ENCODE results near the gene SMAD7.

The SMAD7 gene

DNA sequence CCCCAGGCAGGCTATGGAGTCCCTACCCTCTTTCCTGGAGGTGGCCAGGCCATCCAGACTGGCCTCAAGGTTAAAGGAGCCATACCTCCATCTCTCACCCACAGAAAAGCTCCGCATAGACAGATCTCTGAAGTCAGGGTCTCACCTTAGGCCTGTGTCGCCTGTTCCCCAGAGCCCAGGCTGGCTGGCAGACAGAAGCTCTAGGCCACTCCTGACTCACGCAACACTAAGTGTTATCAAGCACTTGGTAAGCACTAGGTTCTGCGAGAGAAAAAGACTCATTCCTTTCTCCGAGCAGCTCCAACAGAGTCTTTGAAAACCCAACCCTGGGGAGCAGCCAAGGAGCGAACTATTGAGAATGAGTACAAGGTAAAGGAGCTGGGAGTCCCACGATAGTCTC, 6.1 kb downstream of the SMAD7 start:
- DNase-seq (ENCODE audit: low read depth): no peak

GRCh38 chr18:48943736-48944527, 6.8 kb downstream of the SMAD7 start:
- no peak for DNase-seq (ENCODE audit: low read depth)

DNA sequence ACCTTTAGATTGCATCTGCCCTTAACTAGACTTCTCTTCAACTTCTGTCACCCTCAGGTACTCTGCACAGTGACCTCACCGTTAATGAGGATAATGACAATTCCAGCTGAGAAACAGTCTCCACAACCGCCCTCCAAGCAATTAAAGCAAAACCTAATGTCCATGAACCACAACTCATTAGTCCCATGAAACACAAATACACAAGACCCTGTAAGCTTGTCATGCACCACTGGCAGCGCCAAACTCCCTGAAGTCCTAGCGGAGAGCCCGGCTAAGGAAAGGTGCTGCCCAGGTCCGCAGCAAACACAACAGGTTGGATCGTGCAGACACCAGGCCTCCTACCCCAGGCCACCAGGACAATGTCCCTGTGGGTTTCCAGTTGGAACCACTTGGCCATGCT, 7.4 kb downstream of the SMAD7 start:
- no peak for DNase-seq (ENCODE audit: low read depth)

- DNase-seq (ENCODE audit: low read depth): no peak
Measured at GRCh38 chr18:48942554-48943261, 8.1 kb downstream of the SMAD7 start.

DNA sequence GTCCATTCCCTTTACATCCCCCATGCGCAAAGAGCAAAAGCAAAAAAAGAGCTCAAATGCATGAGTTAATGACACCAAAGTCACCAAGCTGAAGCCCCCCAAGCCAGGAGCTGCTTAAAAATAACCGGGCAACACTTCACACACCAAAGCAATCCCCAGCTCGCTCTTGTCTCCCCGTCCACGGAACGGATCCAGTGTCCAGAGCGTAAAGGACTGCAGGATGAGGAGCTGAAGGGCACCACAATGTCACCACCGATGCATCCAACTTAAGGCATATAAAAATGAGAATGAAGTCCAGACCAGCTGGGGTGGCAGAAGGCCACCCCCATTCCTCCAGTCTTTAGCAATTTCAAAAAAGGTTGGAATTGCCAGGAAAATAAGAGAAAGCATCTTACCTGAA, 8.7 kb downstream of the SMAD7 start:
- DNase-seq (ENCODE audit: low read depth): no peak

DNA sequence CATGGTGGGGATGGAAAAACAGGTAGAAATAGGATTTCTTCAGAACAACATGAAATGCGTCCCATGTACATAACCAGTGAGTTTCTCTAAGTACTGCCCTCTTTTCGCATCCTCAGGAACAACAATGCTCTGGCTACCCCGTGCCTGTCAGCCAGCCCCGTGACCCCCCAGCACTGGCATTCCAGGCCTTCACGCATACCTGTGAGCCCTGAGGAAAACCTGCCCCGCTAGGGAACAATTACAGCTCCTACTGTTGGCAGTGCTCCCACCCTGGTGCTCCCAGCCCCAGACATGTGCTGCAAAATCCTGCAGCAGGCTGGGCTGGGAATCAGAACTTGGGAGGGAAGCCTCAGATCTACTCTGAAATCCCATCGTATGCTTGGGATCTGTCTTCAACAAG, 9.1 kb downstream of the SMAD7 start:
- DNase-seq (ENCODE audit: low read depth): no peak

DNA sequence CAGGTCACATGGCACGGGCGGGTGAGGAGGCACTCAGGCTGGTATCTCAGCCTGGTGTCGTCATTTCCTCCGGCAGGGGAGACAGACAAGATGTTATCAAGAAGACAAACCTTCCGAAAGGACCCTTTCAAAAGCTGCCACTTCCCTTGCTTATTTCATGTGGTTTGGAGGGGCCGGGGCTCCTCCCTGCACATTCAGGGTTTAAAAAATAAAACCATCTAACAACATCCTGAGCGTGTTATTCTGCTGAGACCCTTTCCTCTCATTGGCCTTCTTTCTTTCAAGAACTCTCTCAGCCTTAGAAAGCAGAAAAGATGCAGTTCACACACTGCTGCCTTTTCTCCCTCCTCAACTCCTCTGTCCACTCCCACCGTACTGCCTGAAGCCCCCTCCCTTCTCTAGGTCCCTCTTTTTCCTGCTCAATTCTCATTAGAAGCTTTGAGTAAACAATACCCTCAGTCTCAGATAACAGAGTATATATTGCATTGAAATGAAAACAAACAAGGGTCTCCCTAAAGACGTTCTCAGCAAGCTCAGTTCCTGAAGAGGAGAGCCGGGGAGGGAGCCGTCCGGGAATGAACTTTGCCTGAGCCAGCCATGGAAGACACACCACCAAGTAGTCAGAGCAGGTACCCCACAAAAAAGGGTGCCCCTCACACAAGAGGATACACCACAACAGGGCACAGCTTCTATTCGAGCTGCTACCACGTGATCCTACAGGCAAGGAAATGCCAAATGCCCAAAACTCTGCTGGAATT, 9.7 kb downstream of the SMAD7 start:
- peak; percentile 53 for DNase-seq (ENCODE audit: low read depth)

GRCh38 chr18:48939205-48940097, 11.3 kb downstream of the SMAD7 start:
- no peak for DNase-seq (ENCODE audit: low read depth)

DNA sequence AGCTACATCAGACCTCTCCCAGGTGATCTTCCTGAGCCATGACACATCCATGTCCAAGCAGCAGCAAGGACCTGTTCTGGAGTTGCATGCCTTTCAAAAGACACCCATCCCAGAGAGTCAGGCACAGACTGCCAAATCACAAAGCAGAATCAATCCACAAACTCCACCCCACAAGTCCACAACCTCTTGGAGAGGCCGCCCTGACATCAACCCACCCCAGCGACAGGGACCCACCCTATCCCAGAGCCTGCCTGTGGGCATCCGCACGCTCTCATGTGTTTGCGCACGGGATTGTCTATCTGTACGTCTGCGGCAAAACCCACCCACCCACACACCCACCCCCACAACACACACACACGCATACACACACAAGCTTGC, 11.9 kb downstream of the SMAD7 start:
- no peak for DNase-seq (ENCODE audit: low read depth)

DNA sequence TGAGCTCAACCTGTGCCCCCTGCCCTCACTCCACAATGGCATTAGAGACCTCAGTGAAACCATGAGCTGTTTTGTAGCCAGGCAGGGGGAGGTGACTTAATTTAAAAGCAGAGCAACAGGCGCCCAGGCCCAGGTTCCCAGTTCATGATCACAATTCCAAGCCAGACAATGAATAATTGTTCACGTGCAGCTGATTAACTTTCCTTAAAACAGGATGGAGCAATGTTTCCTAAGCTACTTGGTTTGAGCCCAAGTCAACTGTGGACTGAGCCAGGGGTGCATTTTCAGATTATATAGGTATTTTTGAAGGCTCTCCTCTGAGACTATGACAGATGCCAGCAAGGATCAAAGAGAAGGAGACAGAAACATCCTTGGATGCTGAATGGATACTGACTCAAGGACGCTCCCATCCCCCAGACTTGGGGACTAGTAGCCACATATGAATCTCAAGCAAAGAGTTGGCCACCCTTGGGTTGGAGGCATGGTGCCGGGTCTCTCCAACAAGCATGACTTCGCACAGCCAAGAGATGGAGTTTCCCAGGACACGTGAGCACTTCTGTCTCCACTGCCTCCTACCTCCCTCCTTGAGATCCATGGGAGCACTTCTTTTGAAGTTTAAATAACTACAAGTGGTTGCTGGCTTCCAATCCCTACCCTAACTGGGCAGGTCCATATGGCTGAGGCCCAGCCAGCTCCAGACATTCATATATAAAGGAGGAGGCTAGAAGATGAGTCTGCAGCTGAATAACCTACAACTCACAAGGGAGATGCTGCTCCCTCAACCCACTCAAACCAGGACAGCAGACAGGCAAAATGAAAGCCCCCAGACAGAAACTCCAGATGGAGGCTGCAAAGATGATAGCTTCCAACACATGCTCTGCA, 12.7 kb downstream of the SMAD7 start:
- DNase-seq (ENCODE audit: low read depth): no peak

- DNase-seq (ENCODE audit: low read depth): no peak
Measured at GRCh38 chr18:48935433-48935774, 15.4 kb downstream of the SMAD7 start.

DNA sequence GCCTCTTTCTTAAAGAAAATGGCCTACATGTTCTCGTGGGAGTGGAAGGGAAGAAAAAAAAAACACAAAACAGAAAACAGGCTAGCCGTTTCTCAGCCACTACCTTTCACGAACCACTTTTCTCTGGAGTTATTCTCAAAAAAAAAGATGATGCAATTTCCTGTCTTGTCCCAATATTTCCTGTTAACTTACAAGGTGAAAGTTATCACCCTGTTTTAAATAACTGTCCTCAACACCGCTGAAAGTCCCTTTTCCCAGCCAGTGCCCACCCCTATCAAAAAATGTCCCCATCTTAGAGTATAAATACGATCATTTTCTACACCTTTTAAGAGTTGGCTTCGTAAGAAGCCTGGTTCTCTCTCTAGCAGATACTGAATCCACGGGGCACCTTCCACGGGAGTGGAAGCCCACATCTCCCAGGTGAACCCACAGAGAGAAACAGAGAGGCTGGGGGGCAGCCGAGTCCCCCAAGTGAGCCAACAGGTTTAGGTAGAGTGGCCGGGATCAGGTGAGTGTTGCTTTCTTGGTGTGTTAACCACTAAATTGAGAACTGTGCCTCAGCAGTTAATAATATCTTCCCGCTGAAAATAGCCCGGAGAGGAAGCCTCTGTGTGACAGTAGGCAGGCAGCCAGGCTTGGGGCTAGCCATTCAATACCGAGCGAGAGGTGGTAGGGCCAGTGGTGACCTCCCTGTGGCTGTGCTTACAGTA, 15.9 kb downstream of the SMAD7 start:
- DNase-seq (ENCODE audit: low read depth): no peak

DNA sequence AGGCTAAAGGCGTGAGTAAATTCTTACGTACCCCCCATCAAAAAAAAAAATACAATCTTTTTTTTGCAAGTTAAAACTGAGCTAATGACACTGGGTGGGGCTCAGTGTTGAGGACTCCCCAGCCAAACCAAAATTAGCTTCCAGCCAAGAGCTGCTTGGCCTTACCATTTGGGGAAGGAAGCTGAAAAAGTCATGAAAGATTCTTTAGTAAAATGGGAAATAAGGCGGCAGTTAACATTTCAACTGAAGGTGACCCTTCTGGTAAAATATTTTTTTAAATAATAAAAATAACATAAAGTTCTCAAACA, 16.4 kb downstream of the SMAD7 start:
- no peak for DNase-seq (ENCODE audit: low read depth)

DNA sequence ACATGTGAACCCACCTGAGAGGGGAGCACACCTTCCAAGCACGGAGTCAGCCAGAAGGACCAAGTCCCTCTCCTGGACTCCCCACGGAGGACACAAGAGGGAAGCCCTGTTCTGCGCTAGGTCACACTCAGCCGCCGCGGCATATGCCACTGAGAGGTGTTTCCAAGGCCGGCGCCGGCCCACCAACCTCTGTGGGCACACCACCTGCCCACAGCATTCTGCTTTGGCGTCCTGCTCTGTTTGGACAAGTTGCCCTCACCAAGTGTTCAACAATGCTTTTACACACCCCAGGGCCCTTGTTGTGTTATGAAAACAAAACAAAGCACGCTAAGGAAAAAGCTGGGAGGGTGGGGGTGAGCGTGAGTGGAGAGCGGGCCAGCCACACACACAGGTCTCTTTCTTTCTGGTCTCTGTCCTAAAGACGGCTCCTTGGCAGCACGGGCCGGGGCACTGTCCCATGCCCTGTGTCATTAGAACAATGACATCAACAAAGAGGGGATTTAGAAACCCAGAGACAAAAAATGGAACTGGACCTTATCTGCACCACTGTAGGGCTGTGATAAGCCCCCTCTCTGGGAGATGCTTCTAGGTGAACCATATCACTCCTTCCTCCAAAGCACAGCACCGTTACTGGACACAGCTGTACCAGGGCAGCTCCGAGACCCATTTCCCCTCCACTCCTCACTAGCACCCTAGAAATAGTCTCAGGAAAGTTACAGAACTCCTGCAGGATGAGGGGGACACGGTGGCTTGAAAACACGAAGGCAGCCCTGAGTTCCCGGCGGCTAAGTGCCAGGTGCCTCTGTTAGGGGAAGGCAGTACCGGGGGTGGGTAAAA, 17.0 kb downstream of the SMAD7 start:
- no peak for DNase-seq (ENCODE audit: low read depth)

GRCh38 chr18:48932822-48933510, 17.8 kb downstream of the SMAD7 start:
- no peak for DNase-seq (ENCODE audit: low read depth)

DNA sequence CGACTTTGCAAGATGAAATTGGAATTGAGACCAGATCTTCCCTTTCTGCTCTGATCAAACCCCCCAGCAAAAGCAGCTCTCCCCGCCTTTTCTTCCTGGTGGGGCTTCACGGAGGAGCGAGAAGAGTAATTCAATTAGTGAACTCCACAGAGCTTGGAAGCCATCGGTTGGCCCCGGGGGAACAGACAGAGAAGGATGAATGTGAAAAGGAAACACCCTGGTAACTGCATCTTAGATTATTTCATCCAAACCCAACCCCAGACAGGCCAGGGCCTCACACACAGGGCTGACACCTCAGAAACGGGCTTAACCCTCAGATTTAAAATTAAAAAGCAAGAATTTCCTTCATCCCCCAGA, 18.3 kb downstream of the SMAD7 start:
- no peak for DNase-seq (ENCODE audit: low read depth)

- DNase-seq (ENCODE audit: low read depth): peak; percentile 51
Measured at GRCh38 chr18:48931680-48932461, 18.9 kb downstream of the SMAD7 start.

GRCh38 chr18:48930926-48931325, 19.8 kb downstream of the SMAD7 start:
- DNase-seq (ENCODE audit: low read depth): no peak

Data from activated T-cell treated with anti-CD3 and anti-CD28 coated beads for 48 hours (primary cell).